CD4-positive, alpha-beta T cell treated with Interleukin-12 subunit alpha and Interleukin-12 subunit beta, for 1 hour (primary cell): Measurements from ENCODE around the gene RNASE11.
A peak's percentile ranks its signal among the peaks of the same experiment; 100 is the strongest.
"Not testable (repeated sequence)": the region's sequence is repeated elsewhere in the genome, so short reads cannot be mapped to it uniquely, and the experiment has no call there.

ENCODE experiments used
- DNase-seq: peaks from one replicate; pipeline ENCODE4 v3.0.0-alpha.2; 2020

The RNASE11 gene

GRCh38 chr14:20613094-20614037, 25.6 kb upstream of the RNASE11 start:
- peak; percentile 91 for DNase-seq

- no peak for DNase-seq
Observed at GRCh38 chr14:20612403-20612802, 24.6 kb upstream of the RNASE11 start.

DNA sequence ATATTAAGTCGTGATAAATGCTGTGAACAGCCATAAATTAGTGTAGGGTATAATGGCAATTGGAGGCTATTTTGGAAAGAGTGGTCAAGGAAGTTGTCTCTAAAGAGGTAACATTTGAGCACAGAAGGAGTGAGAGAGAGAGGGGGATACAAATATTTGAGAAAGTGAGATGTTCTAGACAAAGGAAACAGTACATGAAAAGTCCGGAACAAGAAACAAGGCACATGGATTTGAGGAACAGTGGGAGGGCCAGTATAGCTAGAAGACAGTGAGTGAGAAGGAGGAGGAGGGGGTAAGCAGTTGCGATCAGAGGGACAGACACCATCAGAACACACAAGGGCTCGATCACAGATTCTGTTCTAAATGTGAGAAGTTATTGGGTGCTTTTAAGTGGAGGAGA, 23.5 kb upstream of the RNASE11 start:
- DNase-seq, result no peak

- peak; percentile 82 for DNase-seq
Observed at GRCh38 chr14:20610002-20610765, 22.4 kb upstream of the RNASE11 start.

DNA sequence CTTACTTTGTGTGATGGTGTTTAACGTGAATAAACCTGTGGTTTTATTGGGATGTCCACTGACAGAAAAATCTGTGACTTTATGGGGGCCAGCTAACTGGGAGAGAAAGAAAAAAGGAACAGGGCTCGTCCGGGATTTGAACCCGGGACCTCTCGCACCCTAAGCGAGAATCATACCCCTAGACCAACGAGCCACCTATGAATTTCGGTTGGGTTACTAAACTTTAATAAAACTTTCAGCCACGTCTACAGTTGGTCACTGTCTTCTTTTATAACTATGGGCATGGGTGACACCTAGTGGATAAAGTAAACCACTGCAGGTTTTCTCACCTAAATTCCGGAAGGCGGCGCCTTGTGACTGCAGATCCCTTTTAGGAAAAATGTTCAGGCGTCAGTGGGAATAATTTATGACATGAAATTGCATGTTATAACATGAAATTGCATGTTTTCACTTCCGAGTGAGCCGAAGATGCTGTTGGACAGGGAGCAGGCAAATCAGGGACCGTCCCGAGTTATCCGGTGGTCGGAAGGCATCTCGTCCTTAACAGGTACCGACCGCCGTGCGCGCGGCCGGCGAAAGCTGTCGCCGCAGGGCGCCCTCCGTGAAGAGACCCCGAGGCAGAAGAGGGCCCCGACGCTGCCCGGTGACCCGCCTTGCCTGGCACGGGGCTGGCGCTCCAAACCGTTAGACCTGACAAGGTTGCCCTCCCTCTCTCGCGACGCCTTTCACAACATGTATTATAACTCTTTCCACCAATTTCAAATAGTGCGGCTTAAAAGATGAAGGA, 21.6 kb upstream of the RNASE11 start:
- DNase-seq, result peak; percentile 84

DNA sequence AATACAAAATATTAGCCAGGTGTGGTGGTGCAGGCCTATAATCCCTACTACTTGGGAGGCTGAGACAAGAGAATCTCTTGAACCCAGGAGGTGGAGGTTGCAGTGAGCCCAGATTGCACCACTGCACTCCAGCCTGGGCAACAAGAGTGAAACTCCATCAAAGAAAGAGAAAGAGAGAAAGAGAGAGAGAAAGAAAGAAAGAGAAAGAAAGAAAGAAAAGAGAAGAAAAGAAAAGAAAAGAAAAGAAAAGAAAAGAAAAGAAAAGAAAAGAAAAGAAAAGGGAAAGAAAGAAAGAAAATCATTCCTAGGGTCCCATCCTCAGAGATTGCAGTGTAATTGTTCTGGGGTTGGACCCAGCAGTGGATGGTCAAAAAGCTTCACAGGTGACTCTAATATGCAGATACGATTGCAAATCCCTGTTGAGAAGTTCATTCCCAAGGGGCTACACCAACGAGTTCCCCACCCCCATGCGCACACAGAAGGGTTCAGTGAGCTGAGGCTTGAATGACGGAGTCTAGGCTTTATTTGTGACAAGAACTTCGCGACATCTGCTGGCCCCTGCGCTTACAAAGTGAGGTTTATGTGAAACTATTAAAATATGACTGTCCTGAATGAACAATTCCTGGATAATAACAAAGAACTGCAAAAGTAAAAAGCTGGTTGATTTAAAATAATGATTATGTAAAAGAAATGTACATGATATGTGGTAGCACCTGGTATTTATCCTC, 20.7 kb upstream of the RNASE11 start:
- no peak for DNase-seq

DNA sequence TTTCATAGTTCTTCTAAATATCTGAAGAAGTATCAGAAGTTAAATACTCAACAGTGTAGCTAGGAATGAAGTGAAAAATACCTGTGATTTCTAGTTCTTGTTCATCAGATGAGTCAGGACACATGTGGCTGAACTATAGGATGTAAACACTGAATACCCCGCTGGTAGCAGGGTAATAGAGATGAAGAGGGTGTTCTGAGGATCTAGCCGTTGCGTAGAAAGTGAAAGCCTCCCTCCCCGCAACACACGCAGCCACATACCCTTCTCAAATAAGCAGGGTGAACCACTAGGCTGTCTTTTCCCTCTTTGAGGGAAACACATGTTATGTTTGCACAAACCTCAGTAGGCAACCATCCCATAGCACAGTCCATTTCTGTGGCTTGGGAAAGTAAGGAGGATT, 19.8 kb upstream of the RNASE11 start:
- DNase-seq, result no peak

DNA sequence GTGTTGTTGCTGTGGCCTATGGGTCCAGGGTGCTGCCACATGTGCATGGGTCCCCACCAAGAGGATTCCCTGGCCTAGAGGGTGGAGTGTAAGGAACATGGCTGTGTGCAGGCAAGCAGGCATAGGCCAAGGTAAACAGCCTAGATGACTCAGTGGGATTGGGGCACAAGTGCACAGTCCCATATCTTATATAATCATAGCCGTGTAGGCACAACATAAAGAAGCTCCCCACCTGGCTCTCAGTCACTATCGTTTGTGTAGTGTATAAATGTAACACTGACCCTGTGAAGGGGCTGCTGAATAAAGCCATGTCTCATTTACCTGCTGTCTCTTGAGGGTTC, 19.1 kb upstream of the RNASE11 start:
- no peak for DNase-seq

DNA sequence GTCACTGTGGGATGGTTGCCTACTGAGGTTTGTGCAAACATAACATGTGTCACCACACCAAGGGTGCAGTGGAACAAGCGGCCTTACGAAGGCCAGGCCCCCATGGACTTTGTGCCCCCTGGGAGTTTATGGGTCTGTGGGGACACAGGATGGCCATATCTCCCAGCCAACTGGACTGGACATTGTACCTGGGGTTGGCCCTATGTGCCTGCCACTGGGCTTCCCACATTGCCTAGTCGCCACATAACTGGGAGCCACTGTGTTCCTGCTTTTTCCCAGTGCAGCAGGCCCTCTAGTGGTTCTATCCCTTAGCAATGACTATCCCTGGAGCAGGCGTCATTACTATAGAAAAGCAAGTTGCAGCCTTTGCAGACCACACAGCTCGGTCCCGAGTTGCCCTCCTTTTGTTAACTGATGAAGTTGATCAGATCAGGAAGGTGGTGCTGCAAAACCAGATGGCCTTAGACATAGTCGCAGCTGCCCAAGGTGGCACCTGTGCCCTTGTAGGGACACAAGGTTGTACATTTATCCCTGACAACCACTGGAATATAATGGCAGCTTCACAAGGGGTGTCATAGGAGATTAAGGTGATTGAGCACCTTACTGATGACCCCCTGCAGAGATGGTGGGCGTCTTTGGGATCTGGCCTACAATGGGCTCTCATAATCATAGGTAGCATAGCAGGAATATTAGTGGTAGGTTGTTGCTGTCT, 18.5 kb upstream of the RNASE11 start:
- no peak for DNase-seq

DNA sequence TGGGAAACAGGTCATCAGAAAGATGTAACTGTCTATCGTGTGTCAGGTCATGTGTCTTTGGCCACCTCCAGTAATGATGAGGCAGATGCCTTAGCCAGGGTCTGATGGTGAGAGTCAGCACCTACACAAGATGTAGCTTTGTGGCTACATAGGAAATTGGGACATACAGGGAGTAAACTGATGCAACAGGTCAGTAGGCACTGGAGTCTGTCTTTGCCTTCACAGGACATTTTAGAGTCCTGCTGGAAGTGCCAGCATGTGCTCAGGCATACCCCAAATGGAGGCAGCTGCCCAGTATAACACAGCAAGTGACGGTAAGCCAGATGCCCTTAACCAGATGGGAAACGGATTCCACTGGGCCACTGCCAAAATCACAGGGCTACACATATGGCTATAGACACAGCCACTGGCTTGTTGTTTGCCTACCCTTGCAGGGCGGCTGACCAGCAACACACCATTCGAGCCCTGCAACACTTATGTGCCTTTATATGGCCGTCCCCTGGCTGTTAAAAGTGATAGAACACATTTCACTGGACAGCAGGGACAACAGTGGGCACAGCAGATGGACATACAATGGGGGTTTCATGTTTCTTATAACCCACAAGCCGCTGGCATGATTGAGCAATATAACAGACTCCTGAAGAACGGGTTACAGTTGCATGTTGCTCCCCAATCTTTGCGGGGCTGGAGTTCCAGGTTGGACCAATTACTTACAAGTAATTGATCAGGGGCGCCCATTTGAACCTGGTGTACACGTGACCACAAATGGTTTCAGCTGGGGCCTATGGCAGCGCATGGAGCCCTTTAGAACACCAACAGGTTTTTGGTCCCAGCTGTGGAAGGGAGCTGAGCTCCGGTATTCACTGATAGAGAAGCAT, 16.3 kb upstream of the RNASE11 start:
- DNase-seq, result no peak

GRCh38 chr14:20602583-20602982, 14.8 kb upstream of the RNASE11 start:
- DNase-seq, result no peak

GRCh38 chr14:20601522-20601921, 13.7 kb upstream of the RNASE11 start:
- no peak for DNase-seq

- DNase-seq, result no peak
Observed at GRCh38 chr14:20597108-20597507, 9.3 kb upstream of the RNASE11 start.

GRCh38 chr14:20595726-20596125, 7.9 kb upstream of the RNASE11 start:
- not testable (repeated sequence) for DNase-seq

GRCh38 chr14:20592574-20592973, 4.8 kb upstream of the RNASE11 start:
- no peak for DNase-seq

- no peak for DNase-seq
Observed at GRCh38 chr14:20591235-20591634, 3.4 kb upstream of the RNASE11 start, which contains the start of gene RNASE12. Gene RNASE12, minus strand, starts transcription at chr14:20591376. Its CDS starts 653 bp downstream, at chr14:20590723.

DNA sequence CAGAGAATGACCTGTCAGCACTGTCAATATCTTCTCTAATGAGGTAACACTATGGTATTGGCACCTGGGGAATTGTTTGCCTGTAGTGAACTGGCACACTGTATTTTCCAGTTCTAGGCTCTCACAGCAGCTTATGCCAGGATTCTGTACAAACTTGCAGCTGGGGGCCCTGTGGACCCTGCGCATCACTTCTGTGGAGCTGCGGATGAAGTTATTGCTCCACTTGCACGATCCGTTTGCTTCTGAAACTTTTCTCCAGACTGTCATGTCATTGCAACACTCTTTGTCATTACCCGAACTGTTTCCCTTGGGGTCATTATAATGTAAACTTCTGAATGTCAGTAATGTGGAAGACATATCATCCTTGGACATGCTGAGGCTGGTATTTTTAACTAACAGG, 3.9 kb downstream of the RNASE11 start:
- DNase-seq, result no peak

DNA sequence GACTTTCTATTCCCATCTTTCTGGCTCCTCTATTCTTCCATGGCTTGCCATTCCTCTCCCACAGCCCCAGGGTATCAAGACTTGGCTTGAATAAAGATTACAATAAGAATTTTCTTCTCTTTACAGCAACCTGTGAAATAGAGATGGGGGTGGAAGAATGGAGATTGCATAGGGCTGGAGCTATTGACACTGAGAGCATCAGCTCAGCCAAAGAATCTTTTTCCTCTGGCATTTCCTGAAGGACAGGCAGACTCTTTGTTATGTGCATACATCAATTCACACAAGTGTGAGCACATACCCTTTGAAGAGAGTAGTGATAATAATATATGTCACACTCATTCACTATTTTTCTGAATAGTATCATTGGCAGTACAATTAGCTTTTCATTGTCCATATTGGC, 4.7 kb downstream of the RNASE11 start:
- no peak for DNase-seq

DNA sequence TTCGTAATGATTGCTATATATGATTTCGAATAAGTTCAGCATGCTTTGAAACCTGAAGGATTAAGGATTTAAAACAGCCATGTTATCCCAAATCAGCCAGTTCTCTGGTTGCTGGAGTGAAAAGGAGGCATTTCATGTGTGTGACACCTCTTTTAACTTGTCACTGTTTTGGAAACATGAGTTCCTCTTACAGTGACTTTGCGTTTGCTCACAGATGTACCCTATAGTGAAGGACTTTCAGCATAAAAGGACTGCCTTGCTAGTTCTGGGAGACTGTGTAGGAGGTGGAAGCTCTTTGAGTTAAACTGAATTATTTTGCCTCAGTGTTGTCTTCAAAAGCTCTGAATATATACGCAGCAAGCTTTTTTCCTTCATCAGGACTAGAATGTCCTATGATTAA, 7.6 kb downstream of the RNASE11 start:
- no peak for DNase-seq

DNA sequence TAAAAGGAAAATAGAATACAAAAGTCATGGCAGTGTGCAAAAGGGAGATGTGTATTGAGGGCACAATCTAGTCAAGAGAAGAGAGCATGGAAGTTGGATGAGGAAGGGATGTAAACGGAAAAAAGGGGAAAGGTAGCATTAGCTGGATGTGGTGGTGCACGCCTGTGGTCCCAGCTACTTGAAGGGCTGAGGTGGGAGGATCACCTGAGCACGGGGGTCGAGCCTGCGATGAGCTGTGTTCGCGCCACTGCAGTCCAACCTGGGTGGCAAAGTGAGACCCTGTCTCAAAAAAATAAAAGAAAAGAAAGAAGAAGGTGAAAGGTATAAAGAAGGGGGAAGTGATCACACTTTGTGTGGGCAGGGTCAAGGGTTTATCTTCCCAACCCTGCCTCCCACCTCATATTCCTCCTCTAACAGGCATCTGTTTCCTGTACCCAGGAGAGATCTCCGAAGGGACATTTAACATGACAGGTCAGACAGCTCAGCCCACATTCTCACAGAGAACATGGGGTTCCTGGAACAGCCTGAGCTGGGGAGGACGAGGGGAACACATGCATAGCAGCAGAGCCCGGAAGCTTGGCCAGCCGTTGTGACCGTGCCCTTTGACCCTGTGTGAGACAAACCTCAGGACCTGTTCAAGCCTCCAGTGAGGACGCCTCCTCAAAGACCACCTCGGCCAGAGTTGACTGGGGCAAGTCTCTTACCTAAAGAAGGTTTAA, 8.9 kb downstream of the RNASE11 start:
- DNase-seq, result no peak
